Small intestine (tissue), 7 donors: Measurements from ENCODE around the gene SYTL2. TPM values are rescaled to one million over a fixed set of nuclear protein-coding genes. Genes with fewer than 3 reads are reported as not detected.
A peak's percentile ranks its signal among the peaks of the same experiment; 100 is the strongest.

Experiments used
- DNase-seq, 2 donors: peaks; one replicate each; pipeline versions ENCODE4 v3.0.0 to v3.0.0-alpha.2; 2013
- FAIRE-seq: peaks from 2 replicates; lab custom pipeline; 2012; peaks lifted over from hg19 to GRCh38; lab: Jason Lieb, UNC
- H3K27ac ChIP-seq, 3 donors: one replicate each; pipeline ENCODE4 v1.5.1; 2013; ENCODE audit warnings: low read length in 2 of 3, mild to moderate bottlenecking in 2 of 3, control low read depth in 1 of 3, inconsistent platforms in 1 of 3, low read depth in 1 of 3, moderate library complexity in 1 of 3
- H3K27me3 ChIP-seq, 3 donors: one replicate each; pipeline ENCODE4 v1.6.1; 2013; ENCODE audit warnings: low read length in 3 of 3, inconsistent platforms in 1 of 3; ENCODE audit not compliant: control insufficient read depth in 3 of 3, insufficient read depth in 3 of 3
- H3K36me3 ChIP-seq, 3 donors: one replicate each; pipeline ENCODE4 v1.6.1; 2013; ENCODE audit warnings: low read length in 3 of 3, inconsistent platforms in 1 of 3, low read depth in 1 of 3, mild to moderate bottlenecking in 1 of 3, moderate library complexity in 1 of 3; ENCODE audit not compliant: control insufficient read depth in 3 of 3, insufficient read depth in 2 of 3
- H3K4me1 ChIP-seq, 3 donors: one replicate each; pipeline ENCODE4 v1.6.1; 2013; ENCODE audit warnings: low read length in 2 of 3, inconsistent platforms in 1 of 3, low read depth in 1 of 3, mild to moderate bottlenecking in 1 of 3, moderate library complexity in 1 of 3; ENCODE audit not compliant: control insufficient read depth in 3 of 3, insufficient read depth in 2 of 3
- H3K4me3 ChIP-seq, 3 donors: one replicate each; pipeline ENCODE4 v1.5.1; 2013; ENCODE audit warnings: low read length in 3 of 3, control low read depth in 1 of 3, inconsistent platforms in 1 of 3, low read depth in 1 of 3, mild to moderate bottlenecking in 1 of 3, moderate library complexity in 1 of 3
- H3K9me3 ChIP-seq, 2 donors: one replicate each; pipeline ENCODE4 v1.6.1; 2013; ENCODE audit warnings: low read depth in 1 of 2, low read length in 1 of 2; ENCODE audit not compliant: control insufficient read depth in 2 of 2, insufficient read depth in 1 of 2
- WGBS, 3 donors: extraction: QIAGEN DNeasy Blood & Tissue Kit; methylation state at CpG; one replicate each; pipeline ENCODE4 v1.1.7; 2013; 5-methylcytosine and 5-hydroxymethylcytosine counted together
- polyA plus RNA-seq, 4 donors: library from polyadenylated mRNA; stranded (reverse) in 3 of 4; unstranded in 1 of 4; fragments of 200-250 nt in 3 of 4; fragments of 120-200 nt in 1 of 4; gene quantifications; one replicate each; pipeline versions ENCODE4 v1.2.1 to v1.2.3, GENCODE V29; 2013
- donor health status: healthy with polysubstance abuse.
- donor health status: control.
- donor health status: control.
- donor health status: Bipolar disorder and iron deficiency.
- donor health status: healthy.

Gene SYTL2
- polyA plus RNA-seq, 4 donors = 12.9 to 60.1 (median 16.0) TPM

DNA sequence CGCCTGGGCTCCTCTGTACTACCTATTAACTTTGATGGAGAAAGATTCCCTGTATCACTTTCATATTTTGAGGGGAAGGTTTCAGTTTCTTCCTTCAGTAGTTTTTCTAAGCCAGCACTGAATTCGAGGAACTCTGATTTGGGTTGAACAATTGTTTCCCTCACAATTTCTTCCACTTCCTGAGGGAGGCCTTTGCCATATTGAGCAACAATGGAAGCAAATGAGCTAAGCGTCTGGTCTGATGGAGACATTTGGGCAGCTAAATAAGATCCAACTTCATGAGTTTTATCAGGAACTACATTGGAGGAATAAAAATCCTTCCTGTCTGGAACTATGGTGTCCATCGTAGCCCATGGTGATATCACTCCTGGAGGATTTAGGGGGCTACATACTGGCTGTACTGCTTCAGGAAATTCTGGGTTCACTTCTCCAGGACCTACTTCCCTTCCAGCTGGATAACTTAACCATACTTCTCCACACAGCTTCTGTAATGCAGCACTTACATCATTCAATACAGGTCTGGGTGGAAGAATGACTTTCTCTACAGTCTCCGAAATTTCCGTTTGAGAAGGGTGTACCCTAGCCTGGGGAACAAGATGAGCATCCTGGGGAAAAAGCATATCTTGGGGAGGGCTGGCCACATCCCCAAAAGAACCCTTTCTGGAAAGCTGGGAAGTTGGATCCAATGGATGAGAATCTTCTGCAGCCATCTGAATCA is 86.0 kb downstream of the SYTL2 start:
- no peaks in the 10 kb centered on the region for H3K4me1 ChIP-seq
- WGBS, 3 donors = 74 to 89% (median 82%) methylated on average over 6 of the region's 6 CpGs
- H3K9me3 ChIP-seq = peaks cover 0 to 4% of the 10 kb centered on the region in 2 donors
- no peak overlapping the region for H3K27ac ChIP-seq
- H3K27me3 ChIP-seq = no peaks in the 10 kb centered on the region
- DNase-seq (no peak), FAIRE-seq (no peak)
- H3K4me3 ChIP-seq = no peak overlapping the region
- H3K36me3 ChIP-seq = peaks cover 0 to 9% (median 0%) of the 10 kb centered on the region in 3 donors

DNA sequence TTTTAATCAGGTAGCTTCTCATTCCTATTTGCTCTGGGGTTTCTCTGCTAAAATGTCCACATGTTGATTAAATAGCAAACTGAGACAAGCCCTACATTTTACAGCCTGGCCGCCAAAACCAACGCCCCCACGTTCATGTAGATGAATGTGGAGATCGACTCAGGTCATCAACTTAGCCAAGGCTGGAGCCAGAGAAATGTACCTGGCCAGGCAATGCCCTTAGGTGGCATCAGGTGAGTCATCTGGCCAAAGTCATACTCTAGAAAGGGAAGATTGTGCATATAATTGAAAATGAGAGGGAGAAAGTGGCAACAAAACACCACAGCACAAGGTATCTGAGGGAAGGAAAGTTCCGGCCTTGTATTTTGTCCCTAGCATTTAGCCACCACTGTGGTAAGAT is 87.9 kb downstream of the SYTL2 start:
- FAIRE-seq (no peak), DNase-seq (peak in 1 of 2 donors; percentile 49)
- H3K4me1 ChIP-seq = no peaks in the 10 kb centered on the region
- H3K4me3 ChIP-seq = no peak overlapping the region
- peaks cover 0 to 9% (median 0%) of the 10 kb centered on the region in 3 donors for H3K36me3 ChIP-seq
- 76 to 93% (median 86%) methylated on average over 5 of the region's 5 CpGs for WGBS, 3 donors
- peaks cover 0 to 4% of the 10 kb centered on the region in 2 donors for H3K9me3 ChIP-seq
- H3K27me3 ChIP-seq = no peaks in the 10 kb centered on the region
- H3K27ac ChIP-seq = no peak overlapping the region

- no peak for FAIRE-seq
- WGBS, 3 donors = 82 to 95% (median 92%) methylated on average over 3 of the region's 3 CpGs
Observed at GRCh38 chr11:85721191-85721590, 89.8 kb downstream of the SYTL2 start.

DNA sequence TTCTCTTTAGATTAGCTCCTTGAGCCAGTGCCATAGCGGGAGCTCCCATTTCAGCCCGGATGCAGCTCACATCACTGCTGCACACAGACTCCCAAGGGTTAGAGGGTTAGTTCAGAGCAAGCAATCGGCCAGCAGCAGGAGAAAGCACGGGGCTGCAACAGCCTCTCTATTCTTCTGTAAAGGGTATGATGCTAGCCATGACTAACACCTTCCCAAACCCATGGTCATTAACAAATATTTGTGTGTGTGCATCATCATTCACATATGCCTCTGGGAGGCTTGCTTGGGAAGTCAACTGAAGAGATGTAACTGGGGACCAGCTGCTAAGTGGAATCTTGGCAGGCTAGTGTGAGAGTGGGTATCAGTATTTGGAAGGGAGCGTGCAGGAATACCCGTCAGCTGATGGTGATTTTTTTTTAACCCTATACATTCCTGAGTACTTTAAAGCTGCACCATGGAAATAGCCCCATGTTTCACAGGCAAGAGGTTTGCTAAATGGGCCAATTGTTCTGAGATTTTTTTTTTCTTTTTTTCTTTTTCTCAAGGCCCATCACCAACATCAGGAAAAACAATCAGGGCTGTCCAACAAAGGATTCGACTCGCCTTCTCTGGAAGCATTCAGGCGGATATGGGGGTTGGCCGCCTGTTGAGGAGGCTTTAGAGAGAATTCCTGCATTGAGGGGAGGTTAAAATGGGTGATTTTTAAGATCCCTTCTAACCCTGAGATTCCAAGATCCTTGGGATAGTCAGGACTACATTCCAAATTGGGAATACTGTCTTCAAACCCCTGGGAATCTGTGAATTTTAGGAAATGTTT is 91.7 kb downstream of the SYTL2 start:
- DNase-seq (no peak), FAIRE-seq (no peak)
- Histone ChIP-seq H3K9me3 (no peaks in the 10 kb centered on the region), H3K4me3 (no peak overlapping the region), H3K4me1 (peaks cover 0 to 5% (median 0%) of the 10 kb centered on the region in 3 donors), H3K27ac (peak overlapping the region in 1 of 3 donors; percentile 35), H3K36me3 (peaks cover 0 to 1% (median 0%) of the 10 kb centered on the region in 3 donors), H3K27me3 (no peaks in the 10 kb centered on the region)
- WGBS, 3 donors = 62 to 84% (median 78%) methylated on average over 10 of the region's 10 CpGs

More at GRCh38 chr11:85721191-85721590, 89.8 kb downstream of the SYTL2 start:
- DNase-seq = no peak
- no peak overlapping the region for H3K27ac ChIP-seq
- H3K4me3 ChIP-seq = no peak overlapping the region
- H3K4me1 ChIP-seq = peaks cover 0 to 4% (median 0%) of the 10 kb centered on the region in 3 donors
- H3K9me3 ChIP-seq = peaks cover 0 to 4% of the 10 kb centered on the region in 2 donors
- H3K27me3 ChIP-seq = no peaks in the 10 kb centered on the region
- H3K36me3 ChIP-seq = peaks cover 0 to 4% (median 0%) of the 10 kb centered on the region in 3 donors

DNA sequence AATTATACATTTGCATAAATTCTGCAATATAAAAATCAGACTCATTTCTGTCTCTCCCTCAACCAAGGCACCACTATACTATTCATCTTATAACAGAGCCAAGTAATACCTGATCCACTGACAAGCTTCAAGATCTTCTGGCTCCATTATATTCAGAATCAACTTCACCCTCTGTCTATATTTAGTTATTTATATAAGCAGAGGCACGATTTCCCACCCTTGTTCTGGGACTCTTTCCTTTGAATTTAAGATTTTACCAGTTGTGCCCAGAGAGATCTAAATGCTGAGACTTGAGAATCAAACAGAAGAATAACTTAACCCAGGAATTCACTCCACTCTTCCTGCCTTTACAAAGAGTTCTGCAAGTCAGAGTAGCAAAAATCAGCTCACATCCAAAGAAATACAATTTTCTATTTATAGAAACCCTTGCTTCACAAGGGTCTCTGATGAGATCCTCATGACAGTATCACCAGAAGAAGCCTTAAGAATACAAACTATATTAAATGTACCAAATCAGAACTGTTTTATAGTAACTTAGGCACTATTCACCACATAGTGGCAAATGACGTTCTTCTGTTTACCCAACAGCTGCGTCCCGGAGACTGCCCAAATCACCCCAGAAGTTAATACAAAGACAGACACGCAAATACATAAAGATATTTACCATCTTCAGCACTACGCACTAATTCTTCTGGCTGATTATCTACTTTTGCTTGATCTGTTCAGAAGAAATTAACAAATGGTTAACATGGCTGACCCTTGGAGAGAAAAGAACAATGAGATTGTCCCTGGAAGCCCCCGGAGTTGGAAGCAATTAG is 92.6 kb downstream of the SYTL2 start:
- Histone ChIP-seq H3K4me3 (no peak overlapping the region), H3K9me3 (no peaks in the 10 kb centered on the region), H3K36me3 (peaks cover 0 to 1% (median 0%) of the 10 kb centered on the region in 3 donors), H3K4me1 (peaks cover 0 to 5% (median 0%) of the 10 kb centered on the region in 3 donors), H3K27ac (peak overlapping the region in 1 of 3 donors; percentile 35), H3K27me3 (no peaks in the 10 kb centered on the region)
- no peak for DNase-seq
- 60 to 84% (median 79%) methylated on average over 7 of the region's 7 CpGs for WGBS, 3 donors
- no peak for FAIRE-seq

GRCh38 chr11:85717429-85717828 is 93.5 kb downstream of the SYTL2 start:
- WGBS, 3 donors = 85 to 92% (median 87%) methylated on average over 2 of the region's 2 CpGs
- no peak overlapping the region for H3K27ac ChIP-seq
- FAIRE-seq (no peak), DNase-seq (no peak)
- H3K36me3 ChIP-seq = peaks cover 0 to 1% (median 0%) of the 10 kb centered on the region in 3 donors
- no peaks in the 10 kb centered on the region for H3K9me3 ChIP-seq
- peaks cover 0 to 5% (median 0%) of the 10 kb centered on the region in 3 donors for H3K4me1 ChIP-seq
- no peak overlapping the region for H3K4me3 ChIP-seq
- no peaks in the 10 kb centered on the region for H3K27me3 ChIP-seq

GRCh38 chr11:85712953-85713352 is 98.0 kb downstream of the SYTL2 start:
- no peaks in the 10 kb centered on the region for H3K9me3 ChIP-seq
- no peaks in the 10 kb centered on the region for H3K36me3 ChIP-seq
- no peak for FAIRE-seq
- no peak overlapping the region for H3K4me3 ChIP-seq
- no peaks in the 10 kb centered on the region for H3K27me3 ChIP-seq
- H3K4me1 ChIP-seq = peaks cover 0 to 5% (median 0%) of the 10 kb centered on the region in 3 donors
- no peak for DNase-seq
- WGBS, 3 donors = 90 to 94% (median 94%) methylated on average over 3 of the region's 3 CpGs
- no peak overlapping the region for H3K27ac ChIP-seq

DNA sequence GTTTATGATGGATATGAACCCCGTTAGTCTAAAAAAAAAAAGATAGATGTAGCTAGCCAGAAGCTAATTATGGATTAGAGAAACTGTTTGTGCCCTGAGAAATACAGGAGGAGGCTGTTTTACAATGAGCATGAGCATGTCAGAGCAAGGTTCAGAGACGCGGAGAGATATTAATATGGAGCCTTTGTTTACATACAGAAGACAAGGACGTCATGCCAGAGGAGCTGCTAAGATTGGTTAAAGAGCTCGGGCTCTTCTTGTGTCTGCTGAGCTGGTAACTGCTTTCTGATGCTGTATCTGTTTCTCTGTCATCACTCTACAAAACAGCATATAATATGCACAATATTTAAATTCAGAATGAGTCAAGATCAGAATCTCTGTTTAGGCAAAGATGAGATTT is 100.0 kb downstream of the SYTL2 start:
- FAIRE-seq = no peak
- peak; percentile 61 to 69 for DNase-seq
- H3K27me3 ChIP-seq = no peaks in the 10 kb centered on the region
- WGBS, 3 donors = 14 to 35% (median 34%) methylated on average over 5 of the region's 5 CpGs
- no peak overlapping the region for H3K4me3 ChIP-seq
- no peaks in the 10 kb centered on the region for H3K9me3 ChIP-seq
- no peaks in the 10 kb centered on the region for H3K36me3 ChIP-seq
- no peaks in the 10 kb centered on the region for H3K4me1 ChIP-seq
- no peak overlapping the region for H3K27ac ChIP-seq
